Ishikawa (cell line): ENCODE results near the gene NR5A2.
A peak's percentile ranks its signal among the peaks of the same experiment; 100 is the strongest.

Experiments used
- CEBPB ChIP-seq: IDR thresholded peaks from 2 replicates; pipeline ENCODE4 v1.6.1; 2012
- CREB1 ChIP-seq: IDR thresholded peaks from 2 replicates; pipeline ENCODE4 v1.6.1; 2012; ENCODE audit warnings: low read depth
- EGR1 ChIP-seq: IDR thresholded peaks from 2 replicates; pipeline ENCODE4 v1.6.1; 2012
- EP300 ChIP-seq: IDR thresholded peaks from 2 replicates; pipeline ENCODE4 v1.6.1; 2012; ENCODE audit warnings: borderline replicate concordance
- FOXM1 ChIP-seq: IDR thresholded peaks from 2 replicates; pipeline ENCODE4 v1.6.1; 2012; ENCODE audit warnings: low read depth, borderline replicate concordance
- NFIC ChIP-seq: IDR thresholded peaks from 2 replicates; pipeline ENCODE4 v1.6.1; 2012
- RAD21 ChIP-seq: IDR thresholded peaks from 2 replicates; pipeline ENCODE4 v1.6.1; 2012; ENCODE audit warnings: low read depth
- TAF1 ChIP-seq: IDR thresholded peaks from 2 replicates; pipeline ENCODE4 v1.6.1; 2012; ENCODE audit warnings: low read depth, mild to moderate bottlenecking
- TCF12 ChIP-seq: IDR thresholded peaks from 2 replicates; pipeline ENCODE4 v1.6.1; 2012; ENCODE audit warnings: low read depth
- TEAD4 ChIP-seq: IDR thresholded peaks from 2 replicates; pipeline ENCODE4 v1.6.1; 2012
- USF1 ChIP-seq: IDR thresholded peaks from 2 replicates; pipeline ENCODE4 v1.6.1; 2012
- YY1 ChIP-seq: IDR thresholded peaks from 2 replicates; pipeline ENCODE4 v1.6.1; 2012; ENCODE audit warnings: low read depth
- ZBTB7A ChIP-seq: IDR thresholded peaks from 2 replicates; pipeline ENCODE4 v1.6.1; 2012; ENCODE audit warnings: low read depth
- TF ChIP-seq, protein P1 (sequence below): IDR thresholded peaks from 2 replicates; pipeline ENCODE4 v1.6.1; 2012
- TF ChIP-seq, protein P2 (sequence below): IDR thresholded peaks from 2 replicates; pipeline ENCODE4 v1.6.1; 2012; ENCODE audit warnings: low read depth, mild to moderate bottlenecking

Gene NR5A2

GRCh38 chr1:200072636-200073285, 45.3 kb downstream of the NR5A2 start:
- no peak for TF ChIP-seq USF1
- TF ChIP-seq FOXM1: no peak
- no peak for TF ChIP-seq YY1
- TF ChIP-seq RAD21: no peak
- no peak for TF ChIP-seq CEBPB
- TF ChIP-seq, protein P1, sequence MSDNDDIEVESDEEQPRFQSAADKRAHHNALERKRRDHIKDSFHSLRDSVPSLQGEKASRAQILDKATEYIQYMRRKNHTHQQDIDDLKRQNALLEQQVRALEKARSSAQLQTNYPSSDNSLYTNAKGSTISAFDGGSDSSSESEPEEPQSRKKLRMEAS: no peak
- TF ChIP-seq EP300: no peak
- TF ChIP-seq NFIC: no peak
- no peak for TF ChIP-seq TEAD4
- TF ChIP-seq ZBTB7A: no peak
- TF ChIP-seq EGR1: no peak
- no peak for TF ChIP-seq TAF1
- TF ChIP-seq TCF12: no peak
- no peak for TF ChIP-seq CREB1
- TF ChIP-seq, protein P2, sequence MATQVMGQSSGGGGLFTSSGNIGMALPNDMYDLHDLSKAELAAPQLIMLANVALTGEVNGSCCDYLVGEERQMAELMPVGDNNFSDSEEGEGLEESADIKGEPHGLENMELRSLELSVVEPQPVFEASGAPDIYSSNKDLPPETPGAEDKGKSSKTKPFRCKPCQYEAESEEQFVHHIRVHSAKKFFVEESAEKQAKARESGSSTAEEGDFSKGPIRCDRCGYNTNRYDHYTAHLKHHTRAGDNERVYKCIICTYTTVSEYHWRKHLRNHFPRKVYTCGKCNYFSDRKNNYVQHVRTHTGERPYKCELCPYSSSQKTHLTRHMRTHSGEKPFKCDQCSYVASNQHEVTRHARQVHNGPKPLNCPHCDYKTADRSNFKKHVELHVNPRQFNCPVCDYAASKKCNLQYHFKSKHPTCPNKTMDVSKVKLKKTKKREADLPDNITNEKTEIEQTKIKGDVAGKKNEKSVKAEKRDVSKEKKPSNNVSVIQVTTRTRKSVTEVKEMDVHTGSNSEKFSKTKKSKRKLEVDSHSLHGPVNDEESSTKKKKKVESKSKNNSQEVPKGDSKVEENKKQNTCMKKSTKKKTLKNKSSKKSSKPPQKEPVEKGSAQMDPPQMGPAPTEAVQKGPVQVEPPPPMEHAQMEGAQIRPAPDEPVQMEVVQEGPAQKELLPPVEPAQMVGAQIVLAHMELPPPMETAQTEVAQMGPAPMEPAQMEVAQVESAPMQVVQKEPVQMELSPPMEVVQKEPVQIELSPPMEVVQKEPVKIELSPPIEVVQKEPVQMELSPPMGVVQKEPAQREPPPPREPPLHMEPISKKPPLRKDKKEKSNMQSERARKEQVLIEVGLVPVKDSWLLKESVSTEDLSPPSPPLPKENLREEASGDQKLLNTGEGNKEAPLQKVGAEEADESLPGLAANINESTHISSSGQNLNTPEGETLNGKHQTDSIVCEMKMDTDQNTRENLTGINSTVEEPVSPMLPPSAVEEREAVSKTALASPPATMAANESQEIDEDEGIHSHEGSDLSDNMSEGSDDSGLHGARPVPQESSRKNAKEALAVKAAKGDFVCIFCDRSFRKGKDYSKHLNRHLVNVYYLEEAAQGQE: no peak

DNA sequence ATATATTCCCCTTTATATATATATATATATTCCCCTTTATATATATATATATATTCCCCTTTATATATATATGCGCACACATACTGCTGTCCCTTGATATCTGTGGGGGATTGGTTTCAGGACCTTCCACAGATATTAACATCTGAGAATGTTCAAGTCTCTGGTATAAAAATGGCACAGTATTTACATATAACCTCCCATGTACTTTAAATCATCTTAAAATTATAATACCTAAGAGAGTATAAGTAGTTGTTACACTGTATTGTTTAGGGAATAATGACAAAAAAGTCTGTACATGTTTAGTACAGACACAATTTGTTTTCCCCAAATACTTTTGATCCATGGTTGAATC, 45.8 kb downstream of the NR5A2 start:
- TF ChIP-seq ZBTB7A (no peak), TAF1 (no peak), TCF12 (no peak), RAD21 (no peak), CREB1 (no peak), CEBPB (no peak), EGR1 (no peak), USF1 (no peak), NFIC (no peak), YY1 (no peak), FOXM1 (no peak), TEAD4 (no peak), EP300 (no peak)
- TF ChIP-seq, protein P2: no peak
- TF ChIP-seq, protein P1: no peak

DNA sequence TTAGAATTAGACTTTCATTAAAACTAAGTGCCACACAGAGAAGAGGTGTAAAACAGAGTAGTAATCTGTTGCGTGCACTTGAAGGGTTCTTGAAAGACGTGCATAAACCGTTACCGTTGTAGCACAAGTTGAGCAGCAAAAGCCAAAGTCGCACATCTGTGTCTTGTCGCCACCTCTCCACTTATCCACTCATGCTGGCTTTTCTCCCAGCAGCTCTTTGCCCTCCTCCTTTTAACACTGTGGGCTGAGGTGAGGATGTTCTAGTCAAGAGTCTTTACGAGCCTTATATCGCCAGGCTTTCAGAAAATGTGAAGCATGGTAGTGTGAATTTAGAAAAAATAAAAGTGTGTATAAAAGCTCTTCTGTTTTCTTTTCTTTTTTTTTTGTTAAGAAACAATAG, 48.0 kb downstream of the NR5A2 start:
- TF ChIP-seq, protein P1: no peak

DNA sequence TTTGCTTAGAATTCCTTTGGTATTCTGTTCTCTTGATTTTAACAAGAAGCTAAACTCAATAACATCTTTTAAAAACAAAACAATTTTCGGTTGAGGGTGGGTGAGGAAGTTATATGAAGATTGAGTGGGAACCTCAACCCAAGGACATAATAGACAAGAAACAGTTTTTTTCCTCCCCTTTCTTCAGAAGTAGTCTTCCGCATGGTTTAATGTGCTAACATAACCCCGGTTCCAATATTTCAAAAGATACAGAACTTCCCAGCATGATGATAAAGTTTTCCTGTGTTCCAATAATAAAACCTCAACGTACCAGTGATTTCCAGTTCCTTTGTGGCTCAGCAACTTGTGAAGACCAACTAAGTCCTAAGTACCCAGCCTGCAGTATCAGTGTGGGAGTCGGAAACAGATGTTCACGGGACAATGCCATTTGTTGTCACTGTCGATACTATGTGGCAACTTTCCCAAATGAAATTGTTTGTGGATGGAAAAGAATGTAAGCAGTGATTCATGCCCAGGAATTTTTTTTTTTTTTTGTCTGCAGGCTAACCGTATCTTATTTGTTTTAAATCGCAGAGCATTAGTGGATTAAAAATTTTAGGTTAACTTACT, 48.5 kb downstream of the NR5A2 start:
- no peak for TF ChIP-seq FOXM1
- TF ChIP-seq EGR1: no peak
- TF ChIP-seq, protein P1: no peak
- no peak for TF ChIP-seq TAF1
- no peak for TF ChIP-seq TCF12
- 0 out of 2 replicates have a peak, but pooled peaks have one; percentile 32 for TF ChIP-seq NFIC
- TF ChIP-seq RAD21: no peak
- TF ChIP-seq CREB1: no peak
- TF ChIP-seq USF1: no peak
- TF ChIP-seq EP300: peak; percentile 15; the same call in 1 of the 2 replicates
- peak; percentile 73 for TF ChIP-seq TEAD4
- no peak for TF ChIP-seq YY1
- no peak for TF ChIP-seq ZBTB7A
- peak; percentile 45; the same call in 1 of the 2 replicates for TF ChIP-seq CEBPB
- TF ChIP-seq, protein P2: no peak
